ENCODE measurements around the gene ARPC2.
A peak's percentile ranks its signal among the peaks of the same experiment; 100 is the strongest.

Gene ARPC2

GRCh38 chr2:218217360-218218267 lies 625 bp downstream of the ARPC2 start:
- DNase-seq (ENCODE audit: low read depth in 2 of 2) = peak; percentile 65 to 69

GRCh38 chr2:218218268-218219185 lies 1.5 kb downstream of the ARPC2 start:
- no peak for DNase-seq (ENCODE audit: low read depth in 2 of 2)

- DNase-seq (ENCODE audit: low read depth in 2 of 2) = no peak
Observed at GRCh38 chr2:218219934-218220333, 2.9 kb downstream of the ARPC2 start.

GRCh38 chr2:218221000-218221399 lies 4.0 kb downstream of the ARPC2 start:
- no peak for DNase-seq (ENCODE audit: low read depth in 2 of 2)

GRCh38 chr2:218223046-218223445 lies 6.1 kb downstream of the ARPC2 start:
- DNase-seq (ENCODE audit: low read depth in 2 of 2) = no peak

- DNase-seq (ENCODE audit: low read depth in 2 of 2) = no peak
Observed at GRCh38 chr2:218224186-218224585, 7.2 kb downstream of the ARPC2 start.

- no peak for DNase-seq (ENCODE audit: low read depth in 2 of 2)
Observed at GRCh38 chr2:218226903-218227302, 9.9 kb downstream of the ARPC2 start.

GRCh38 chr2:218228366-218229090 lies 11.5 kb downstream of the ARPC2 start:
- DNase-seq (ENCODE audit: low read depth in 2 of 2) = no peak

- no peak for DNase-seq (ENCODE audit: low read depth in 2 of 2)
Observed at GRCh38 chr2:218229239-218229638, 12.2 kb downstream of the ARPC2 start.

GRCh38 chr2:218229851-218230250 lies 12.9 kb downstream of the ARPC2 start:
- no peak for DNase-seq (ENCODE audit: low read depth in 2 of 2)

GRCh38 chr2:218230882-218231281 lies 13.9 kb downstream of the ARPC2 start:
- no peak for DNase-seq (ENCODE audit: low read depth in 2 of 2)

- no peak for DNase-seq (ENCODE audit: low read depth in 2 of 2)
Observed at GRCh38 chr2:218233543-218233942, 16.6 kb downstream of the ARPC2 start.

- no peak for DNase-seq (ENCODE audit: low read depth in 2 of 2)
Observed at GRCh38 chr2:218234521-218234920, 17.5 kb downstream of the ARPC2 start.

GRCh38 chr2:218235017-218235416 lies 18.0 kb downstream of the ARPC2 start:
- DNase-seq (ENCODE audit: low read depth in 2 of 2) = no peak

- no peak for DNase-seq (ENCODE audit: low read depth in 2 of 2)
Observed at GRCh38 chr2:218236829-218237228, 19.8 kb downstream of the ARPC2 start.

- DNase-seq (ENCODE audit: low read depth in 2 of 2) = no peak
Observed at GRCh38 chr2:218238887-218239286, 21.9 kb downstream of the ARPC2 start.

- DNase-seq (ENCODE audit: low read depth in 2 of 2) = no peak
Observed at GRCh38 chr2:218244204-218244603, 27.2 kb downstream of the ARPC2 start.

- DNase-seq (ENCODE audit: low read depth in 2 of 2) = no peak
Observed at GRCh38 chr2:218244665-218245064, 27.7 kb downstream of the ARPC2 start.

- no peak for DNase-seq (ENCODE audit: low read depth in 2 of 2)
Observed at GRCh38 chr2:218245214-218245613, 28.2 kb downstream of the ARPC2 start.

- DNase-seq (ENCODE audit: low read depth in 2 of 2) = no peak
Observed at GRCh38 chr2:218249691-218250090, 32.7 kb downstream of the ARPC2 start.

GRCh38 chr2:218252509-218253231 lies 35.7 kb downstream of the ARPC2 start:
- DNase-seq (ENCODE audit: low read depth in 2 of 2) = no peak

All from stimulated activated CD8-positive, alpha-beta memory T cell treated with anti-CD3 and anti-CD28 coated beads, Interleukin-2, amount 100 ng/mL, for 48 hours (primary cell).